ENCODE results near the gene RFX4. TPM values are rescaled to one million over a fixed set of nuclear protein-coding genes. Genes with fewer than 3 reads are reported as not detected.

The RFX4 gene
- total and polyA plus RNA-seq, 2 of the 8 experiments (the other 6 are each of a cell fraction or from before 2014, with no cell fraction given), result 0.06 TPM; not detected in 1

- Histone ChIP-seq H3K4ac (replicated peaks; ENCODE audit: insufficient read length, low read depth, low read length) (no peak overlapping the region), H3K4me3 (ENCODE audit: extremely low read depth in 1 of 4, insufficient read depth in 2 of 4, low read depth in 3 of 4, low read length in 4 of 4) (no peak overlapping the region), H4K5ac (ENCODE audit: insufficient read length, low read depth, low read length) (no peak overlapping the region), H3K4me2 (ENCODE audit: insufficient read depth in 1 of 2, low read depth in 2 of 2, low read length in 2 of 2) (no peak overlapping the region), H4K8ac (ENCODE audit: extremely low read depth, insufficient read depth, low read length) (no peak overlapping the region), H4K91ac (replicated peaks; ENCODE audit: insufficient read length, low read length) (no peak overlapping the region), H3K9me3 (ENCODE audit: insufficient read depth in 2 of 2, low read depth in 1 of 2, low read length in 1 of 2) (no peaks in the 10 kb centered on the region), H3K79me2 (ENCODE audit: control insufficient read depth in 1 of 2, insufficient read depth in 2 of 2, low read length in 2 of 2) (no peaks in the 10 kb centered on the region), H2BK15ac (ENCODE audit: low read length) (no peak overlapping the region), H3K23me2 (ENCODE audit: low read depth, low read length) (no peaks in the 10 kb centered on the region), H3K9ac (replicated peaks in 1 of 4; ENCODE audit: extremely low read depth in 1 of 4, low read depth in 3 of 4, low read length in 3 of 4) (no peak overlapping the region), H3K23ac (ENCODE audit: insufficient read length) (no peak overlapping the region), H3K4me1 (replicated peaks in 1 of 4; ENCODE audit: control insufficient read depth in 3 of 4, insufficient read depth in 4 of 4, low read length in 3 of 4) (peaks cover 0 to 16% (median 12%) of the 10 kb centered on the region in 4 experiments; a peak in 6 of 7 replicates), H4K20me1 (replicated peaks in 1 of 2; ENCODE audit: control insufficient read depth in 1 of 2, insufficient read depth in 2 of 2, low read length in 2 of 2) (no peaks in the 10 kb centered on the region), H2BK120ac (replicated peaks; ENCODE audit: low read depth, low read length) (no peak overlapping the region), H3K14ac (ENCODE audit: insufficient read length) (no peak overlapping the region), H2BK20ac (ENCODE audit: low read length) (peak overlapping the region; percentile 49; the same call in 1 of the 2 replicates), H3K56ac (replicated peaks; ENCODE audit: insufficient read length, low read depth, low read length) (no peak overlapping the region), H3K18ac (ENCODE audit: extremely low read depth, low read length) (no peak overlapping the region), H3K36me3 (ENCODE audit: control insufficient read depth in 2 of 4, insufficient read depth in 4 of 4, low read length in 3 of 4) (no peaks in the 10 kb centered on the region), H3K79me1 (ENCODE audit: low read depth, low read length) (no peaks in the 10 kb centered on the region), H2BK12ac (ENCODE audit: low read depth, low read length) (no peak overlapping the region), H2AK5ac (ENCODE audit: low read depth, low read length) (no peak overlapping the region), H2AFZ (ENCODE audit: low read length) (no peak overlapping the region), H3K27me3 (replicated peaks in 1 of 4; ENCODE audit: control insufficient read depth in 3 of 4, extremely low read depth in 1 of 4, insufficient read depth in 3 of 4, low read length in 3 of 4) (no peaks in the 10 kb centered on the region), H3K27ac (ENCODE audit: low read depth, low read length) (no peak overlapping the region), H2BK5ac (ENCODE audit: low read depth, low read length) (no peak overlapping the region)
- POLR2A ChIA-PET (ENCODE audit: partially characterized antibody), result interaction anchor here (1.0 to 1.3 kb wide), 3 partner anchors 23 to 30 kb away, joined by 3 to 4 read pairs (median 3); no protein-coding TSS in a partner anchor
- FAIRE-seq (no peak), DNase-seq (ENCODE audit: low read depth in 1 of 2, low spot score in 2 of 2) (no peak)
- CTCF ChIA-PET (ENCODE audit: partially characterized antibody), result interaction anchor here (1.0 to 4.1 kb wide), 7 partner anchors 13 to 178 kb away, joined by 3 to 15 read pairs (median 5); no protein-coding TSS in a partner anchor
- TF ChIP-seq TCF12 (IDR thresholded peaks at IDR 0.05; ENCODE audit: low read depth, low read length), result no peak
- TF ChIP-seq ASH2L (IDR thresholded peaks at IDR 0.05; ENCODE audit: low read length), result no peak
- no peak for TF ChIP-seq GABPA (IDR thresholded peaks at IDR 0.05; ENCODE audit: borderline replicate concordance, insufficient read depth, low read length)
- TF ChIP-seq CHD1 (IDR thresholded peaks at IDR 0.05; ENCODE audit: low read depth, low read length), result no peak
- TF ChIP-seq BACH1 (IDR thresholded peaks at IDR 0.05; ENCODE audit: low read length), result no peak
- TF ChIP-seq RFX5 (IDR thresholded peaks at IDR 0.05; ENCODE audit: borderline replicate concordance, low read depth, low read length), result no peak
- no peak for TF ChIP-seq CTBP2 (IDR thresholded peaks at IDR 0.05; ENCODE audit: borderline replicate concordance, insufficient read depth, insufficient read length, low read length)
- no peak for TF ChIP-seq E2F6 (IDR thresholded peaks at IDR 0.05)
- 94% methylated on average over 5 of the region's 5 CpGs; no CpG with 5 or more reads in 1 of the 2 experiments for WGBS, 2 experiments (ENCODE audit: extremely low coverage in 1 of 2, insufficient coverage in 1 of 2, insufficient read length in 1 of 2, insufficient replicate concordance in 2 of 2, low coverage in 1 of 2, low lambda C conversion rate in 2 of 2, missing lambda C conversion rate in 1 of 2)
Measured at GRCh38 chr12:106740818-106741217, 158.0 kb downstream of the RFX4 start.
